Measurements from ENCODE around the gene MACROD2.

The MACROD2 gene

GRCh38 chr20:14553774-14554534 is 558.6 kb downstream of the MACROD2 start:
- no peak for DNase-seq

GRCh38 chr20:14555676-14556075 is 560.4 kb downstream of the MACROD2 start:
- no peak for DNase-seq

GRCh38 chr20:14556206-14556605 is 560.9 kb downstream of the MACROD2 start:
- DNase-seq = no peak

- DNase-seq = no peak
Observed at GRCh38 chr20:14559612-14560011, 564.3 kb downstream of the MACROD2 start.

DNA sequence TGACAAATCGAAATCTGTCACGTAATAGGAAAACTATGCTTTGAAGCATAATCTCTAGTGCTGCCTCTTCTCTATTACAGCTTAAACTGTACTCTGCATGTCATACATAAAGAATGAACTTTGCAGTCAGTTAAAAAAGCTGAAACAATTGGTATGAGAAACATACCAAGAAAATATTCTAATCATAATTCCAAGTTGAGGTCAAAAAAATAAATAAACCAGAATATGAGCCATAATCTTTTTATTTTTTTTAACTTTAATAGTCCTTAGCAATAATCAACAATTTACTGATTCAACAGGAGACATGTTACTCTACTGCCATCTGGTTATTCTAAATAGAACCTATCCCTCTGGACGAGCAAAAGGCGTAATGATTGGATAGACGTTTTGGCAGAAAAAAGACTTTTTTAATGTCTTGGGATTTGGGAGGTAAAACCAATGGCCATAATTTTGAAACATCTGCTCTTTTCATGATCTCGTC is 566.5 kb downstream of the MACROD2 start:
- DNase-seq = no peak

DNA sequence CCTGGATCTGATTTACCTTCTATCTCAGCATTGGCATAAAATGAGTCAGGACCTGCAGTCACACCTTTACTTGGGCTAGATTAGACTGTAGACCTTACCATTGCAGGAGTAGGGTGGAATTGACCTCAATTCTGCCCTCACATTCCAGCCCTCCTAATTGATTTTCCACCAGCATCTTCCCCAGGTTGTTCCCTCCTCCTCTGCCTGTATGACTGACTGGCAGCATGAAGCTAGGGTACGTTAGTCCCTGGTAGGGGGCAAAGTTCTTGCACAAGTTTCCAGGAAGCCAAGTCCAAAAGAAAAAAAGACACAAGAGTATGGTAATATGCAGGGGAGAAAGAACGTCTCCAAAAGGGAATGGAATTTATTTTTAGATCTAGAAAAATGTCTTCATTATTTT is 567.7 kb downstream of the MACROD2 start:
- DNase-seq = no peak

GRCh38 chr20:14566505-14566904 is 571.2 kb downstream of the MACROD2 start:
- no peak for DNase-seq

DNA sequence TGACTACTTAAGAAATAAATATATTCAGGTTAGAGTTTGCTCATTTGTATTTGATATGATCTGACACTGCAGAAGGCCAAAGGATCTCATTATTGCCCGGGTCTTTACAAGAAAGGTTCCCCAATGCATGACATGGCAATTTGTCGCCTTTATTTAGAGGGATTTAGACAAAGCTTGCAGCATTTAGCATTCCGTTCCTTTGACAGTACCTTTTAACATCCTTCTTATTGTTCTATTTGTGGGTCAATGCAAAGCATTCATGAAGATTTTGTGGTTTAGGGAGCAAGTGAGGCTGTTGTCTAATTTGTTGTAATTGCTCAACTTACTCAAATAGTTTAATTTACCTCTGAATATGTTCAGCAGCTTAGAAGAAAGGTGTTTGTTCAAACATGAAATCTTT is 572.9 kb downstream of the MACROD2 start:
- DNase-seq = no peak

- DNase-seq = no peak
Observed at GRCh38 chr20:14568701-14569100, 573.4 kb downstream of the MACROD2 start.

DNA sequence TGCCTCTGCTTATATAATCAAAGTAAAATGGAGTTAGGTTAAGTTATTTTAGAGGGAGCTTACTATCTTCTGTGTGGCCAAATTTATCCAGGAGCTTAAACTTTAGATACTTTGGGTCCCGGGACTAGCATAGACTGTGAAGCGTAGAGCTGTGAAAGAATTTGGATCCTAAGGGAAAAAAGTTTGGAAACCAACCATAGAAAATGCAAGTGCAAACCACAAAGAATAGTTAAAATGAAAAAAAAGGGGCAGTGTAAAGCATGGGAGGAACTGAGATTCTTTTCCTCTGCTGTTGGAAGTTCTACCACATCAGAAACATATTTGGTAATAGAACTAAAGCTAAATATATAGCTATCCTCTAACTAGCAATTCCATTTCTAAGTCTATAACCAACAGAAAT is 574.3 kb downstream of the MACROD2 start:
- no peak for DNase-seq

DNA sequence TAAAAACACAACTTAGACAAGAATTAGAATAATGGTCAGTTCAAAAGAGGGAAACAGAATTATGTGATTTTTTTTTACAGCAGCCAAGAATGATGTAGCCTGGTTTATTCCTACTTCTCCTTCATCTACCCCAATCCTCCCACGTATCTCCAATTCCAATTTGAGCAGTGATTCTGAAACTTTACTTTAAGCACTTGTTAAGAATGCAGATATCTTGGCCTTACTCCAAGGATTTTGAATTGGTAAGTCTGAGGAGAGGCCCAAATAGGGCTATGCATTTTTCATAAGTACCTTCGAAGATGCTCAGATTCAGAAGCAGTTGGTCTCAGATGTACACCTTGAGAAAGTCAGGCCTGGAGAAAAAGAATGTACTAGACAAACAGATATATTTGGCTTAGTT is 575.5 kb downstream of the MACROD2 start:
- DNase-seq = no peak

GRCh38 chr20:14573676-14574075 is 578.4 kb downstream of the MACROD2 start:
- no peak for DNase-seq

DNA sequence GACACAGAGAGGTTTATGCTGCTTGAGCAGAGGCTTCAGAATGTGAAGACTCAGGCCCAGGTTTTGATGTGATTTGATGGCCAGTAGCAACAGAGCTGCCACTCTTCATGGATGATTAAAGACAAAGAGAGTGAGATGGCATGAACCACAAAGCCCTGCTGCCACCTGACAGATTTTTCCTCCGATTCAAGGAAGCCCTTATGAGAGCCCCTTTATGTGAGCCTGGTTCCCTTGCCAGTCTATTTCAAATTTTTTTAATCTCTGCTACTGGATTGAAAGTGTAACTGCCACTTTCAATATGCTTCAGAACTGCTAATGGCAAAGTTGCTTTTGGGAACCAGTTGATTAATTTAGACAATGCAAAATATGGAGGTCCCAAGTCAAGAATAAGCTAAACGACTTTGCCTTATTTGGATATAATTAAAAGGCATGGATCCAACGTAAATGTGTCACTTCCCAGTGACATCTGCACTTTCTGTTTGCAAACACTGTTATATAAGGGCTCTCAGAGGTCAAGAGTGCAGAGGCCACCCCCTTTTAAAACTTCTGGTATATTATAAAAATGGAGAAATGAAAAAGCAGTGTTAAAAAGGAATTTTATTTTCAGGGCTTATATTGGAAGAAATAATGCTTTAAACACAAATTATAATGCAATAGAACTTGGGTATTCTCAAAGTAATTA is 581.0 kb downstream of the MACROD2 start:
- DNase-seq = no peak

- DNase-seq = no peak
Observed at GRCh38 chr20:14580418-14581074, 585.2 kb downstream of the MACROD2 start.

- DNase-seq = no peak
Observed at GRCh38 chr20:14581731-14582130, 586.4 kb downstream of the MACROD2 start.

- no peak for DNase-seq
Observed at GRCh38 chr20:14582855-14583254, 587.5 kb downstream of the MACROD2 start.

GRCh38 chr20:14583413-14583812 is 588.1 kb downstream of the MACROD2 start:
- DNase-seq = no peak

DNA sequence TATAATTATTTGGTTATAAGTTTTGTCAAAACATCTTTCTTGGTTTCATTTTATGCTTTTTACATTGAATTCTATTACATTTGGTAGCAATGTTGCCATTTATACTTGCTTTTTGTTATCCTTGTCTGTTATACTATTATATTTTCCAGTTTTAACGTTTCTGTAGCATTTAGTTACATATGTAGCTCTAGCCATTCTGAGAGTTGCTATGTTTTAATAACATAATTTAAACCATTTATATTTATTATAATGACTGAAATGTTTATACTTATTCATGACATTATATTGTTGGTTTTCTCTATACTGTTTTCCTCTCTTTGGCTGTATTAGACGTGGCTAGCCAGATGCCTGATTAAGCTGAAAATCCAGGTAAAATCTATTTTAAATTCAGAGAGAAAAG is 594.1 kb downstream of the MACROD2 start:
- DNase-seq = no peak

GRCh38 chr20:14595051-14595450 is 599.7 kb downstream of the MACROD2 start:
- no peak for DNase-seq

DNA sequence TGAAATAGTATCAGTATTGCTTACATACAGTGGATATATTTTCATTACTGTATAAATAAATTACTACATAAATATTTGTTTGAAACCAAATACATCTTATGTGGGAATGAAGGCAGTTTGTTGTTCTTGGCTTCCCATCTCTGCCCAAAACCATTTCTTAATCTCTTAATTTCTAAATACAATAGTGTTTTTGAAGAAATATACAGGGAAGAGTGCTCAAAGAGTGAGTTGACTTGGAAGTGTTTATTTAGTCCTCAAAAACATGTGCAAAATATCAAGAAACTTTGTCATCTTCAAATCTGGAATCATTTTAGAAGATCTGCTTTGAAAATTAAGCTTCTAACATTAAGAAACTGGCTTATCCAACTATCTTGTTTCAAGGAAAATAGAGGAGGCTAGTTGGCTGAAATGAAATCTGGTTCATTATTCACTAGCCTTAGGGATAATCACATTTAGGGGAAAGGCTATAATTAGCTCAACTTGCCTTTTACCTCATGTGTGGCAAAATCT is 601.9 kb downstream of the MACROD2 start:
- DNase-seq = no peak

- no peak for DNase-seq
Observed at GRCh38 chr20:14599613-14600012, 604.3 kb downstream of the MACROD2 start.

DNA sequence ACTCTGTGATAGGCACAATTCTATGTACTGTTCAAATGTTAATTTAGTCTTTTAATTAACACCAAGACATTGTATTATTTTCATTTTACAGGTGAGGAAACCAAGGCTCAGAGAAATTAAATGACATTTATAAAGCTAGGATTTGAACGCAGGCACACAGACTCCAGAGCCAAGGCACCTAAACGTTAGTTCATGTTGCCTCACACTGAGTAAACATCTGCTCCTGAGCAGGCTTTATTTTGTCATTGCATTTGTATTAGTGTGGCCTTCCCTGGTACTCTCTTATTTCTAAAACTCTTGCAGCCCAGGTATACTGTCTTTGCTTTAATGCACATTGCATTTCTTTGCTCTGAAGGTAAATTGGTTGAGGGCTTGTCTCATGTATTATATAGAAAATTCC is 605.2 kb downstream of the MACROD2 start:
- DNase-seq = no peak

DNA sequence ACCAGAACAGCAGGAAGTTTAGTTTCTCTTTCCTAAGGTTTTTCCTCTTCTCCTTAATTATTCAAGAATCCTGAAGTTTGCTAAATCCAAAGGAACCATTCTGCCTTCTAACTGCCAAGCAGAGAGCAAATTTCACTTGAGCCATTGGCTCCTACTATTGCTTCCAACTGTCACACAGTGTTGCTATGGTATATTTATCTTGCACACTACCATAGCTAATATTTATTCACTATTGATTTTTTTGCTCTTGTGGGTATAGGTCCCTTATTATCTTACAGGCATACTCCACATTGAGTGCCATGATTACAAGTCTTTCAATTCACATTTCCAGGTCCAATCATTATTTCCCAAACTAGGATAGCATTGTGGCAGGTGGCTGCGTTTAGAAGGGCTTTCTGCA is 608.8 kb downstream of the MACROD2 start:
- no peak for DNase-seq
